ENCODE measurements around the gene PIR.

DNA sequence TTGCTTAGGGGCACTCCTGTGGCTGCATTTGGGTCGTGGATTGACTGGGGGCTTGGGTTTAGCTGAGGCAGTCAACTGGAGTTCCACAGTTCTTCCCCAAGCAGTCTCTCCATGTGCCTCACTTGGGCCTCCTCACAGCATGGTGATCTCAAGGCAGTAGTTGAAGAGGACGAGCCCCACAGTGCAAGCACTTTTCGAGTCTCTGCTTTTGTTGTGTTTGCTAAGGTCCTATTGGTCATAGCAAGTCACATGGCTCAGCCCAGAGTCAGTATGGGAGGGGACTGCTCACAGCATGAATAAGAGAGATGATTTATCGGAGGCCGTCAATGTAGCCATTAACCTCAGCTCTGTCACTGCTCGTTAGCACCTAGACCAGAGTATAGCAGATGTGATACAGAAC, 37.2 kb upstream of the PIR start:
- TF ChIP-seq, protein P1, sequence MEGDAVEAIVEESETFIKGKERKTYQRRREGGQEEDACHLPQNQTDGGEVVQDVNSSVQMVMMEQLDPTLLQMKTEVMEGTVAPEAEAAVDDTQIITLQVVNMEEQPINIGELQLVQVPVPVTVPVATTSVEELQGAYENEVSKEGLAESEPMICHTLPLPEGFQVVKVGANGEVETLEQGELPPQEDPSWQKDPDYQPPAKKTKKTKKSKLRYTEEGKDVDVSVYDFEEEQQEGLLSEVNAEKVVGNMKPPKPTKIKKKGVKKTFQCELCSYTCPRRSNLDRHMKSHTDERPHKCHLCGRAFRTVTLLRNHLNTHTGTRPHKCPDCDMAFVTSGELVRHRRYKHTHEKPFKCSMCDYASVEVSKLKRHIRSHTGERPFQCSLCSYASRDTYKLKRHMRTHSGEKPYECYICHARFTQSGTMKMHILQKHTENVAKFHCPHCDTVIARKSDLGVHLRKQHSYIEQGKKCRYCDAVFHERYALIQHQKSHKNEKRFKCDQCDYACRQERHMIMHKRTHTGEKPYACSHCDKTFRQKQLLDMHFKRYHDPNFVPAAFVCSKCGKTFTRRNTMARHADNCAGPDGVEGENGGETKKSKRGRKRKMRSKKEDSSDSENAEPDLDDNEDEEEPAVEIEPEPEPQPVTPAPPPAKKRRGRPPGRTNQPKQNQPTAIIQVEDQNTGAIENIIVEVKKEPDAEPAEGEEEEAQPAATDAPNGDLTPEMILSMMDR (IDR thresholded peaks at IDR 0.05) = no peak
- TF ChIP-seq POLR2A (IDR thresholded peaks at IDR 0.05) = no peak
- TF ChIP-seq EP300 (IDR thresholded peaks at IDR 0.05) = no peak

Data from gastroesophageal sphincter (tissue), 3 donors.